OCI-LY1 (cell line): ENCODE measurements around the gene COX7A1.

ENCODE experiments used
- H2AFZ ChIP-seq: fragments of 200-600 bp; sonication (generic), shearing (Covaris generic); 2 replicates; pipeline ENCODE4 v1.6.0; 2014; ENCODE audit warnings: antibody characterized with exemption, mild to moderate bottlenecking, low read length
- H3F3A ChIP-seq: fragments of 200-600 bp; sonication (generic), shearing (Covaris generic); 2 replicates; pipeline ENCODE4 v1.6.0; 2014; ENCODE audit warnings: mild to moderate bottlenecking, antibody characterized with exemption, low read length, moderate library complexity; ENCODE audit not compliant: insufficient read depth
- H3K27ac ChIP-seq: fragments of 200-600 bp; sonication (generic); 2 replicates; pipeline ENCODE4 v1.5.1; 2014; ENCODE audit warnings: low read length, mixed run types, mild to moderate bottlenecking, low read depth; ENCODE audit not compliant: poor library complexity, severe bottlenecking
- H3K27me3 ChIP-seq: fragments of 200-600 bp; sonication (generic); 2 replicates; pipeline ENCODE4 v1.6.0; 2014; ENCODE audit warnings: antibody characterized with exemption, mild to moderate bottlenecking, low read length, moderate library complexity; ENCODE audit not compliant: insufficient read depth
- H3K36me3 ChIP-seq: fragments of 200-600 bp; sonication (generic); 2 replicates; pipeline ENCODE4 v1.6.1; 2014; ENCODE audit warnings: mild to moderate bottlenecking, antibody characterized with exemption, low read length, moderate library complexity, mixed read lengths; ENCODE audit not compliant: insufficient read depth
- H3K4me1 ChIP-seq: fragments of 200-600 bp; sonication (generic); 2 replicates; pipeline ENCODE4 v1.5.1; 2014; ENCODE audit warnings: mild to moderate bottlenecking, low read length, moderate library complexity; ENCODE audit not compliant: insufficient read depth, severe bottlenecking
- H3K4me2 ChIP-seq: fragments of 200-600 bp; sonication (generic), shearing (Covaris generic); 2 replicates; pipeline ENCODE4 v1.6.1; 2014; ENCODE audit warnings: low read length
- H3K4me3 ChIP-seq: fragments of 200-600 bp; sonication (generic); 2 replicates; pipeline ENCODE4 v1.5.1; 2014; ENCODE audit warnings: low read length, low read depth, mild to moderate bottlenecking, mixed read lengths; ENCODE audit not compliant: poor library complexity, severe bottlenecking
- H3K79me2 ChIP-seq: fragments of 200-600 bp; shearing (Covaris generic); 2 replicates; pipeline ENCODE4 v1.6.1; 2016; ENCODE audit warnings: mixed run types, low read length, mixed read lengths; ENCODE audit not compliant: insufficient read depth
- H3K9ac ChIP-seq: fragments of 200-600 bp; sonication (generic), shearing (Covaris generic); 2 replicates; pipeline ENCODE4 v1.6.1; 2014; ENCODE audit warnings: mild to moderate bottlenecking, low read length, mixed read lengths
- H3K9me2 ChIP-seq: fragments of 200-600 bp; sonication (generic), shearing (Covaris generic); 2 replicates; pipeline ENCODE4 v1.6.1; 2014; ENCODE audit warnings: low read depth, mild to moderate bottlenecking, low read length, mixed read lengths
- H3K9me3 ChIP-seq: fragments of 200-600 bp; shearing (Covaris generic); 2 replicates; pipeline ENCODE4 v1.6.1; 2014; ENCODE audit warnings: low read length, mixed read lengths
- H4K20me1 ChIP-seq: fragments of 200-600 bp; sonication (generic), shearing (Covaris generic); 2 replicates; pipeline ENCODE4 v1.6.0; 2016; ENCODE audit warnings: mild to moderate bottlenecking, low read length; ENCODE audit not compliant: insufficient read depth
- EZH2 ChIP-seq: fragments of 200-600 bp; sonication (generic), shearing (Covaris generic); IDR thresholded peaks from 2 replicates; pipeline ENCODE4 v1.8.0; 2017; ENCODE audit warnings: borderline replicate concordance, mixed run types, mild to moderate bottlenecking, antibody characterized with exemption, low read length, moderate library complexity, mixed read lengths
- TF ChIP-seq, protein P1 (sequence below): fragments of 200-600 bp; sonication (generic), shearing (Covaris generic); IDR thresholded peaks from 2 replicates; pipeline ENCODE4 v1.5.1; 2017; ENCODE audit warnings: mild to moderate bottlenecking, antibody characterized with exemption, low read length, moderate library complexity, mixed read lengths

Gene COX7A1

DNA sequence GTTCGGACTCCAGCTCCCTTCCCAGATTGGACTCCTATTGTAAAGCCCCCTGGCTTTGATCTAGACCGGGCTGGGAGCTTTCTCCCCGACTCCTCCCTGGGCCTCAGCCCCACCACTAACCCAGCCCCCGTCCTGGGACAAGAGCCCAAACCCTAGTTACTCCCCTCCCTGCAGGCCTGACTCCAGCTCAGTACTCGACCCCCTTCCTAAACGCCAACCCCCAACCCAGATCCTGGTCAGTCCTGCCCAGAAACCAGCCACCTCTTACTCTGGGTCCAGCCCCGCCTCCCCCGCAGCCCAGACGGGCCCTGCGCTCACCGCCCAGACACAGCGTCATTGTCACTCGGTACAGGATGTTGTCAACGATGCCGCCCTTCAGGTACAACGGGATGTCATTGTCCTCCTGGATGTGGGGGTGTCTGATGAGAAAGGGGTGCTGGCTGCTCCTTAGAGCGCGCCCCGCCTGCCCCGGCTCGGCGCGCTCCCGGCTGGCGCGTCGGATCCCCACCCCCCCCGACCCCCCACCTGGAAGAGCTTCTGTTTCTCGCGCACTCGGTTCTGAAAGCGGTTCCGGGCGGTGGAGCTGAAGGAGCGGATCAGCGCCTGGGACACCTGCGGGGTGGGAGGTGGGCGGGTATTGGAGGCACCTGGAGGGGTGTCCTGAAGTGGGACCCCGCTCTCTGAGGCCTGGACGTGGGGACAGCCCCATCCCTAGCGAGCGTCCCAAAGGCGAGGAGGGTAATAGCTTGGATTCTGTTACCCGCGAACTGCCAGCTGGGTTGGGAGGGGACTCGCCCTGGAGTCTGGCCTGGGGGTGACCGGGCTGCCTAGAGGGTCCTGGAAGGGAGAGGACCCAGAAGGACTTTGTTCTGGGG is 866 bp downstream of the COX7A1 start:
- Histone ChIP-seq H3K79me2 (no peaks in the 10 kb centered on the region), H4K20me1 (no peaks in the 10 kb centered on the region), H2AFZ (no peak overlapping the region), H3K9ac (no peak overlapping the region), H3K36me3 (peaks cover 43% of the 10 kb centered on the region), H3K9me3 (no peaks in the 10 kb centered on the region), H3K9me2 (no peaks in the 10 kb centered on the region), H3K27ac (no peak overlapping the region), H3K4me3 (no peak overlapping the region), H3K27me3 (no peaks in the 10 kb centered on the region), H3F3A (no peaks in the 10 kb centered on the region), H3K4me1 (no peaks in the 10 kb centered on the region), H3K4me2 (no peak overlapping the region)
- TF ChIP-seq EZH2 = no peak
- TF ChIP-seq, protein P1, sequence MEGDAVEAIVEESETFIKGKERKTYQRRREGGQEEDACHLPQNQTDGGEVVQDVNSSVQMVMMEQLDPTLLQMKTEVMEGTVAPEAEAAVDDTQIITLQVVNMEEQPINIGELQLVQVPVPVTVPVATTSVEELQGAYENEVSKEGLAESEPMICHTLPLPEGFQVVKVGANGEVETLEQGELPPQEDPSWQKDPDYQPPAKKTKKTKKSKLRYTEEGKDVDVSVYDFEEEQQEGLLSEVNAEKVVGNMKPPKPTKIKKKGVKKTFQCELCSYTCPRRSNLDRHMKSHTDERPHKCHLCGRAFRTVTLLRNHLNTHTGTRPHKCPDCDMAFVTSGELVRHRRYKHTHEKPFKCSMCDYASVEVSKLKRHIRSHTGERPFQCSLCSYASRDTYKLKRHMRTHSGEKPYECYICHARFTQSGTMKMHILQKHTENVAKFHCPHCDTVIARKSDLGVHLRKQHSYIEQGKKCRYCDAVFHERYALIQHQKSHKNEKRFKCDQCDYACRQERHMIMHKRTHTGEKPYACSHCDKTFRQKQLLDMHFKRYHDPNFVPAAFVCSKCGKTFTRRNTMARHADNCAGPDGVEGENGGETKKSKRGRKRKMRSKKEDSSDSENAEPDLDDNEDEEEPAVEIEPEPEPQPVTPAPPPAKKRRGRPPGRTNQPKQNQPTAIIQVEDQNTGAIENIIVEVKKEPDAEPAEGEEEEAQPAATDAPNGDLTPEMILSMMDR = no peak

DNA sequence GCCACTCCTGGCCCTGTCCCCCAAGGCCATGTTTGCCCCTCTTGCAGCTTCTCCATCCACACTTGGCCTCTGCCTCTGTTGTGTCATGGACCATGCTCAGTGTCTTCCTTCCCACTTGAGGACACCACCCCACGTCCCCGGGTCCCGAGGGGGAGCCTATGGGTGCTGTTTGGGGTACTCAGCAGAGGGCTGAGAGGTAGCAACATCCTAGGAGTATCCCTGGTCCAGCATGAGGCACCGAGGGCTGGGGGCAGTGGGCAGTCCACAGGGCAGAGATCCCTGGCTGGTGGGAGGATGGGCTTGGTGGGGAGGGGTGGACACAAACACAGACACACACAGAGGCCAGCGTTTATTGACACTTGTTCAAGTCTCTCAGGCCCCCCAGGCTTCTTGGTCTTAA is 1.7 kb downstream of the COX7A1 start:
- no peak overlapping the region for H2AFZ ChIP-seq
- TF ChIP-seq EZH2 = no peak
- TF ChIP-seq, protein P1 = no peak
- no peak overlapping the region for H3K9ac ChIP-seq
- no peaks in the 10 kb centered on the region for H3K4me1 ChIP-seq
- no peaks in the 10 kb centered on the region for H3K9me3 ChIP-seq
- H4K20me1 ChIP-seq = no peaks in the 10 kb centered on the region
- H3K36me3 ChIP-seq = peaks cover 51% of the 10 kb centered on the region
- no peak overlapping the region for H3K4me3 ChIP-seq
- H3K4me2 ChIP-seq = no peak overlapping the region
- no peaks in the 10 kb centered on the region for H3K9me2 ChIP-seq
- no peaks in the 10 kb centered on the region for H3K79me2 ChIP-seq
- H3F3A ChIP-seq = no peaks in the 10 kb centered on the region
- H3K27ac ChIP-seq = no peak overlapping the region
- H3K27me3 ChIP-seq = no peaks in the 10 kb centered on the region

DNA sequence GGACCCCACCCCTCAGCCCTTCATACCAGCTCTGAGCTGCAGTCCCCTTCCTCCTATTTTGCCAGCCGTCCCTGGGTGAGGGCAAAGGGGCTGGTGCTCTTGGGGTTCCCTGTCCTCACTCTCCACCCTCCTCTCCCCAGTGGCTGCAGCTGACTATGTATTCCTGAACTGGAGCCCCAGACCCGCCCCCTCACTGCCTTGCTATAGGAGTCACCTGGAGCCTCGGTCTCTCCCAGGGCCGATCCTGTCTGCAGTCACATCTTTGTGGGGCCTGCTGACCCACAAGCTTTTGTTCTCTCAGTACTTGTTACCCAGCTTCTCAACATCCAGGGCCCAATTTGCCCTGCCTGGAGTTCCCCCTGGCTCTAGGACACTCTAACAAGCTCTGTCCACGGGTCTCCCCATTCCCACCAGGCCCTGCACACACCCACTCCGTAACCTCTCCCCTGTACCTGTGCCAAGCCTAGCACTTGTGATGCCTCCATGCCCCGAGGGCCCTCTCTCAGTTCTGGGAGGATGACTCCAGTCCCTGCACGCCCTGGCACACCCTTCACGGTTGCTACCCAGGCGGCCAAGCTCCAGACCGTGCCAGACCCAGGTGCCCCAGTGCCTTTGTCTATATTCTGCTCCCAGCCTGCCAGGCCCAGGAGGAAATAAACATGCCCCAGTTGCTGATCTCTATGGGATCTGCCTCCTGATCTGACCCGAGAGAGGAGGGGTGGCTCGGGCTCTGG is 2.4 kb downstream of the COX7A1 start:
- H3K36me3 ChIP-seq = peaks cover 58% of the 10 kb centered on the region

More for the DNA sequence above, 2.4 kb downstream of the COX7A1 start:
- Histone ChIP-seq H3K4me2 (no peak overlapping the region), H3K9ac (no peak overlapping the region), H3K9me2 (no peaks in the 10 kb centered on the region), H3K79me2 (no peaks in the 10 kb centered on the region), H3K9me3 (no peaks in the 10 kb centered on the region), H4K20me1 (no peaks in the 10 kb centered on the region), H3K27ac (no peak overlapping the region), H3F3A (no peaks in the 10 kb centered on the region), H2AFZ (no peak overlapping the region), H3K27me3 (no peaks in the 10 kb centered on the region), H3K4me3 (no peak overlapping the region), H3K4me1 (no peaks in the 10 kb centered on the region)
- TF ChIP-seq, protein P1 = no peak
- no peak for TF ChIP-seq EZH2
